Neural cell (in vitro differentiated cells): Measurements from ENCODE around the gene P3H1. TPM values are rescaled to one million over a fixed set of nuclear protein-coding genes. Genes with fewer than 3 reads are reported as not detected.

Experiments
- H2AFZ ChIP-seq: fragments of 200-600, 300-800 bp; sonication (generic), shearing (Covaris generic); 2 replicates; pipeline ENCODE4 v1.6.0; 2014; ENCODE audit warnings: low read depth, mild to moderate bottlenecking, antibody characterized with exemption, low read length, moderate library complexity
- H3F3A ChIP-seq: fragments of 200-600 bp; shearing (Covaris generic); 2 replicates; pipeline ENCODE4 v1.6.1; 2016; ENCODE audit warnings: mild to moderate bottlenecking, moderate library complexity, mixed read lengths, antibody characterized with exemption, low read length; ENCODE audit not compliant: insufficient read depth, poor library complexity, severe bottlenecking
- H3K27ac ChIP-seq: fragments of 200-600, 300-800 bp; sonication (generic), shearing (Covaris generic); 2 replicates; pipeline ENCODE4 v1.5.1; 2014; ENCODE audit warnings: mild to moderate bottlenecking, low read length, moderate library complexity
- H3K27me3 ChIP-seq: fragments of 300-800, 200-600 bp; sonication (generic), shearing (Covaris generic); 2 replicates; pipeline ENCODE4 v1.6.0; 2014; ENCODE audit warnings: mild to moderate bottlenecking, low read depth, low read length, moderate library complexity; ENCODE audit not compliant: insufficient read depth
- H3K36me3 ChIP-seq: fragments of 300-800, 200-600 bp; sonication (generic), shearing (Covaris generic); 2 replicates; pipeline ENCODE4 v1.5.1; 2014; ENCODE audit warnings: mild to moderate bottlenecking, antibody characterized with exemption, low read length, moderate library complexity; ENCODE audit not compliant: insufficient read depth
- H3K4me2 ChIP-seq: fragments of 300-800, 200-600 bp; sonication (generic), shearing (Covaris generic); 2 replicates; pipeline ENCODE4 v1.6.0; 2014; ENCODE audit warnings: mild to moderate bottlenecking, low read length
- H3K4me3 ChIP-seq: fragments of 300-800, 200-600 bp; sonication (generic), shearing (Covaris generic); 2 replicates; pipeline ENCODE4 v1.5.1; 2014; ENCODE audit warnings: mild to moderate bottlenecking, low read length, moderate library complexity
- H3K79me2 ChIP-seq: fragments of 200-600 bp; shearing (Covaris generic); replicated peaks from 2 replicates; pipeline ENCODE4 v1.6.0; 2014; ENCODE audit warnings: mild to moderate bottlenecking, low read length, moderate library complexity; ENCODE audit not compliant: insufficient read depth
- H3K9ac ChIP-seq: fragments of 300-800, 200-600 bp; sonication (generic), shearing (Covaris generic); 2 replicates; pipeline ENCODE4 v1.6.1; 2016; ENCODE audit warnings: mild to moderate bottlenecking, low read length, mixed read lengths
- H3K9me2 ChIP-seq: fragments of 200-600 bp; shearing (Covaris generic); 2 replicates; pipeline ENCODE4 v1.6.1; 2016; ENCODE audit warnings: mild to moderate bottlenecking, low read length, mixed read lengths; ENCODE audit not compliant: insufficient read depth
- H3K9me3 ChIP-seq: fragments of 200-600, 300-800 bp; sonication (generic), shearing (Covaris generic); 2 replicates; pipeline ENCODE4 v1.6.1; 2016; ENCODE audit warnings: mild to moderate bottlenecking, mixed run types, low read length, moderate library complexity, mixed read lengths
- H4K20me1 ChIP-seq: fragments of 200-600 bp; shearing (Covaris generic); 2 replicates; pipeline ENCODE4 v1.6.1; 2016; ENCODE audit warnings: mild to moderate bottlenecking, mixed run types; ENCODE audit not compliant: insufficient read depth
- EP300 ChIP-seq: fragments of 450-650 bp; conservative IDR thresholded peaks from 2 replicates; pipeline ENCODE4 v1.6.1; 2014; ENCODE audit warnings: antibody characterized with exemption, mild to moderate bottlenecking, moderate library complexity; ENCODE audit not compliant: poor library complexity, severe bottlenecking
- EZH2 ChIP-seq: fragments of 200-600, 300-800 bp; shearing (Covaris generic), sonication (generic); IDR thresholded peaks from 2 replicates; pipeline ENCODE4 v1.6.1; 2014; ENCODE audit warnings: antibody characterized with exemption, low read length, borderline replicate concordance, mild to moderate bottlenecking; ENCODE audit not compliant: insufficient read depth, poor library complexity, severe bottlenecking
- MXI1 ChIP-seq: fragments of 450-650 bp; conservative IDR thresholded peaks from 2 replicates; pipeline ENCODE4 v1.6.1; 2014; ENCODE audit warnings: antibody characterized with exemption, mild to moderate bottlenecking; ENCODE audit not compliant: poor library complexity, severe bottlenecking
- POLR2AphosphoS5 ChIP-seq: IDR thresholded peaks from 2 replicates; pipeline ENCODE4 v1.6.1; 2012
- RAD21 ChIP-seq: fragments of 450-650 bp; conservative IDR thresholded peaks from 2 replicates; pipeline ENCODE4 v1.6.1; 2014; ENCODE audit warnings: antibody characterized with exemption, mild to moderate bottlenecking, moderate library complexity
- SMC3 ChIP-seq: fragments of 450-650 bp; conservative IDR thresholded peaks from 2 replicates; pipeline ENCODE4 v1.6.1; 2014; ENCODE audit warnings: antibody characterized with exemption, mild to moderate bottlenecking, moderate library complexity; ENCODE audit not compliant: poor library complexity
- TAF1 ChIP-seq: IDR thresholded peaks from 2 replicates; pipeline ENCODE4 v1.6.1; 2012; ENCODE audit warnings: low read depth
- polyA plus RNA-seq: library from polyadenylated mRNA; depleted of rRNA; stranded (reverse); fragments of >200 nt; gene quantifications from 2 replicates; pipeline ENCODE4 v1.2.3, GENCODE V29; 2014
- TF ChIP-seq, protein P1 (sequence below): fragments of 450-650 bp; IDR thresholded peaks from 2 replicates; pipeline ENCODE4 v1.5.1; 2014; ENCODE audit warnings: antibody characterized with exemption, mild to moderate bottlenecking, moderate library complexity; ENCODE audit not compliant: poor library complexity, severe bottlenecking
- TF ChIP-seq, protein P2 (sequence below): IDR thresholded peaks from 2 replicates; pipeline ENCODE4 v1.6.1; 2012; ENCODE audit warnings: borderline replicate concordance

The P3H1 gene
- polyA plus RNA-seq, 1 donor from 2014 or later, result 32.4 TPM

DNA sequence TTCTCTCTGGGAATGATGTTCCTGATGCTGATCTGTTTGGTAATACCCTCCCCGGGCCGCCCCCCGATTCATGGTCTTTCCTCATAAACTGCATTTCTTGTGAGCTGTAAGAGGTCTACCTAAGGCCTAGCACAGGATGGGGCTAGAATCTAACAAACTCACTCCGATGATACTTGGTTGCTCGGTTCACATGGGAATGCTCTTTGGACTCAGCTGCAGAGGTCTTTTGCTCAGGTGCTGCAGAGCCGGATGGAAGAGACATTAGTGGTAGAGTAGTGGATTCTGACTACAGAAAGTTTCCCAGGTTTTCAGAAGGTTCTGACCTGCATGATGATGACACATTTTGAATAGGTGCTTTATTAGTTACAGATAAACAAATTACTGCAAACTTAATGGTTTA, 9.7 kb upstream of the P3H1 start:
- Histone ChIP-seq H3K9me2 (no peaks in the 10 kb centered on the region), H3K79me2 (peaks cover 8% of the 10 kb centered on the region), H3K36me3 (peaks cover 15% of the 10 kb centered on the region), H4K20me1 (no peaks in the 10 kb centered on the region), H3K4me2 (no peak overlapping the region), H3K9ac (no peak overlapping the region), H3K4me3 (no peak overlapping the region), H3K9me3 (no peaks in the 10 kb centered on the region), H2AFZ (no peak overlapping the region), H3K27ac (no peak overlapping the region), H3K27me3 (no peaks in the 10 kb centered on the region), H3F3A (no peaks in the 10 kb centered on the region)
- TF ChIP-seq EP300, result no peak
- no peak for TF ChIP-seq TAF1
- TF ChIP-seq, protein P1, sequence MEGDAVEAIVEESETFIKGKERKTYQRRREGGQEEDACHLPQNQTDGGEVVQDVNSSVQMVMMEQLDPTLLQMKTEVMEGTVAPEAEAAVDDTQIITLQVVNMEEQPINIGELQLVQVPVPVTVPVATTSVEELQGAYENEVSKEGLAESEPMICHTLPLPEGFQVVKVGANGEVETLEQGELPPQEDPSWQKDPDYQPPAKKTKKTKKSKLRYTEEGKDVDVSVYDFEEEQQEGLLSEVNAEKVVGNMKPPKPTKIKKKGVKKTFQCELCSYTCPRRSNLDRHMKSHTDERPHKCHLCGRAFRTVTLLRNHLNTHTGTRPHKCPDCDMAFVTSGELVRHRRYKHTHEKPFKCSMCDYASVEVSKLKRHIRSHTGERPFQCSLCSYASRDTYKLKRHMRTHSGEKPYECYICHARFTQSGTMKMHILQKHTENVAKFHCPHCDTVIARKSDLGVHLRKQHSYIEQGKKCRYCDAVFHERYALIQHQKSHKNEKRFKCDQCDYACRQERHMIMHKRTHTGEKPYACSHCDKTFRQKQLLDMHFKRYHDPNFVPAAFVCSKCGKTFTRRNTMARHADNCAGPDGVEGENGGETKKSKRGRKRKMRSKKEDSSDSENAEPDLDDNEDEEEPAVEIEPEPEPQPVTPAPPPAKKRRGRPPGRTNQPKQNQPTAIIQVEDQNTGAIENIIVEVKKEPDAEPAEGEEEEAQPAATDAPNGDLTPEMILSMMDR, result no peak
- TF ChIP-seq POLR2AphosphoS5, result no peak
- TF ChIP-seq MXI1, result no peak
- no peak for TF ChIP-seq RAD21

DNA sequence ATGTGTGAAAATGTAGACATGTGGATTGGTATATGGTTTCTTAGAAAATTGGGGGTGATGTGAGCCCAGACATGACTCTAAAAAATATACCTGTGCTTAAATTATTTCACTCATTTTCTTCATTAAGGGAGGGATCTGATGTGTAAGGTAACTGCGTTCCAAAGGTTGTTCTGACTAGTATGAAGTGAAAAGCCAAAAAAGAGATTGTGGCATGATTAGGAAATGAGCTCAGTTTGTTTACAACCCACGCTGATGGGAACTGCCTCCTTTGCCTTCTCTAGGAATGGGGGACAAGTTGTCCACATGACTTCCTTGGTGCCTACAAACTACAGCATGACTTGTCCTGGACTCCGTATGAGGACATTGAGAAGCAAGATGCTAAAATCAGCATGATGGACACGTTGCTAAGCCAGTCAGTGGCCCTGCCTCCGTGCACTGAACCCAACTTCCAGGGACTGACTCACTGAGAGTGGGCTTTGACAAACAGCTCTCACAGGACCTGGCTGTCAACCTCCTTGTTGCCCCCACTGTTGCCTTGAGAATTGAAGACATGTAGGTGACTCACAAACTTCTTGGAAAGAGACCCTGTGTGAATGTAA, 8.2 kb upstream of the P3H1 start:
- TF ChIP-seq, protein P1, result no peak
- no peak for TF ChIP-seq RAD21
- no peak for TF ChIP-seq EP300
- TF ChIP-seq TAF1, result no peak
- no peak for TF ChIP-seq SMC3
- TF ChIP-seq, protein P2, sequence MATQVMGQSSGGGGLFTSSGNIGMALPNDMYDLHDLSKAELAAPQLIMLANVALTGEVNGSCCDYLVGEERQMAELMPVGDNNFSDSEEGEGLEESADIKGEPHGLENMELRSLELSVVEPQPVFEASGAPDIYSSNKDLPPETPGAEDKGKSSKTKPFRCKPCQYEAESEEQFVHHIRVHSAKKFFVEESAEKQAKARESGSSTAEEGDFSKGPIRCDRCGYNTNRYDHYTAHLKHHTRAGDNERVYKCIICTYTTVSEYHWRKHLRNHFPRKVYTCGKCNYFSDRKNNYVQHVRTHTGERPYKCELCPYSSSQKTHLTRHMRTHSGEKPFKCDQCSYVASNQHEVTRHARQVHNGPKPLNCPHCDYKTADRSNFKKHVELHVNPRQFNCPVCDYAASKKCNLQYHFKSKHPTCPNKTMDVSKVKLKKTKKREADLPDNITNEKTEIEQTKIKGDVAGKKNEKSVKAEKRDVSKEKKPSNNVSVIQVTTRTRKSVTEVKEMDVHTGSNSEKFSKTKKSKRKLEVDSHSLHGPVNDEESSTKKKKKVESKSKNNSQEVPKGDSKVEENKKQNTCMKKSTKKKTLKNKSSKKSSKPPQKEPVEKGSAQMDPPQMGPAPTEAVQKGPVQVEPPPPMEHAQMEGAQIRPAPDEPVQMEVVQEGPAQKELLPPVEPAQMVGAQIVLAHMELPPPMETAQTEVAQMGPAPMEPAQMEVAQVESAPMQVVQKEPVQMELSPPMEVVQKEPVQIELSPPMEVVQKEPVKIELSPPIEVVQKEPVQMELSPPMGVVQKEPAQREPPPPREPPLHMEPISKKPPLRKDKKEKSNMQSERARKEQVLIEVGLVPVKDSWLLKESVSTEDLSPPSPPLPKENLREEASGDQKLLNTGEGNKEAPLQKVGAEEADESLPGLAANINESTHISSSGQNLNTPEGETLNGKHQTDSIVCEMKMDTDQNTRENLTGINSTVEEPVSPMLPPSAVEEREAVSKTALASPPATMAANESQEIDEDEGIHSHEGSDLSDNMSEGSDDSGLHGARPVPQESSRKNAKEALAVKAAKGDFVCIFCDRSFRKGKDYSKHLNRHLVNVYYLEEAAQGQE, result no peak
- no peak for TF ChIP-seq POLR2AphosphoS5
- TF ChIP-seq MXI1, result no peak
- TF ChIP-seq EZH2, result no peak
- H3K36me3 ChIP-seq, result peaks cover 15% of the 10 kb centered on the region
- H3K79me2 ChIP-seq, result peaks cover 20% of the 10 kb centered on the region

More for the DNA sequence above, 8.2 kb upstream of the P3H1 start:
- H3K9ac ChIP-seq, result no peak overlapping the region
- H3F3A ChIP-seq, result no peaks in the 10 kb centered on the region
- no peaks in the 10 kb centered on the region for H3K9me3 ChIP-seq
- no peak overlapping the region for H2AFZ ChIP-seq
- no peaks in the 10 kb centered on the region for H3K9me2 ChIP-seq
- no peaks in the 10 kb centered on the region for H3K27me3 ChIP-seq
- no peaks in the 10 kb centered on the region for H4K20me1 ChIP-seq
- no peak overlapping the region for H3K4me2 ChIP-seq
- no peak overlapping the region for H3K4me3 ChIP-seq
- no peak overlapping the region for H3K27ac ChIP-seq
